ENCODE data around the gene MYL3.

MYL3 gene

DNA sequence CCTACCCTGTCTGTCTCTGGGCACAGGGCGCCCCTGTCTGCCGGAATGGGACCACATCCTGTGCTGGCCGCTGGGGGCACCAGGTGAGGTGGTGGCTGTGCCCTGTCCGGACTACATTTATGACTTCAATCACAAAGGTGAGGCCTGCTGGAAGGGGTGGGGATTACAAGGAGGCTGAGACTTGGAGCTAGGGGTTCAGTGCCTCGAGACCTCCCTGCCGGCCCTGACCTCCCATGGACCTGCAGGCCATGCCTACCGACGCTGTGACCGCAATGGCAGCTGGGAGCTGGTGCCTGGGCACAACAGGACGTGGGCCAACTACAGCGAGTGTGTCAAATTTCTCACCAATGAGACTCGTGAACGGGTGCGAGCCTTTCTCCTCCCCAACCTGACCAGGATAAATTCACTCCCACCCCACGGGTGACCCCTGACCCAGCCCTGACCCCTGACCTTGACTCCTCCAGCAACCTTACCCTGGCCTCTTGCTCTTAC is 34.6 kb upstream of the MYL3 start:
- TF ChIP-seq EGR1 (IDR thresholded peaks at IDR 0.05): no peak
- TF ChIP-seq CEBPB (IDR thresholded peaks at IDR 0.05): no peak
- TF ChIP-seq EP300 (IDR thresholded peaks at IDR 0.05; ENCODE audit: borderline replicate concordance): no peak
- no peak for TF ChIP-seq TEAD4 (IDR thresholded peaks at IDR 0.05)
- TF ChIP-seq CREB1 (IDR thresholded peaks at IDR 0.05; ENCODE audit: low read depth): no peak
- TF ChIP-seq, protein P1, sequence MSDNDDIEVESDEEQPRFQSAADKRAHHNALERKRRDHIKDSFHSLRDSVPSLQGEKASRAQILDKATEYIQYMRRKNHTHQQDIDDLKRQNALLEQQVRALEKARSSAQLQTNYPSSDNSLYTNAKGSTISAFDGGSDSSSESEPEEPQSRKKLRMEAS (IDR thresholded peaks at IDR 0.05): no peak
- no peak for TF ChIP-seq NFIC (IDR thresholded peaks at IDR 0.05)
- TF ChIP-seq TCF12 (IDR thresholded peaks at IDR 0.05; ENCODE audit: low read depth): no peak
- TF ChIP-seq, protein P2, sequence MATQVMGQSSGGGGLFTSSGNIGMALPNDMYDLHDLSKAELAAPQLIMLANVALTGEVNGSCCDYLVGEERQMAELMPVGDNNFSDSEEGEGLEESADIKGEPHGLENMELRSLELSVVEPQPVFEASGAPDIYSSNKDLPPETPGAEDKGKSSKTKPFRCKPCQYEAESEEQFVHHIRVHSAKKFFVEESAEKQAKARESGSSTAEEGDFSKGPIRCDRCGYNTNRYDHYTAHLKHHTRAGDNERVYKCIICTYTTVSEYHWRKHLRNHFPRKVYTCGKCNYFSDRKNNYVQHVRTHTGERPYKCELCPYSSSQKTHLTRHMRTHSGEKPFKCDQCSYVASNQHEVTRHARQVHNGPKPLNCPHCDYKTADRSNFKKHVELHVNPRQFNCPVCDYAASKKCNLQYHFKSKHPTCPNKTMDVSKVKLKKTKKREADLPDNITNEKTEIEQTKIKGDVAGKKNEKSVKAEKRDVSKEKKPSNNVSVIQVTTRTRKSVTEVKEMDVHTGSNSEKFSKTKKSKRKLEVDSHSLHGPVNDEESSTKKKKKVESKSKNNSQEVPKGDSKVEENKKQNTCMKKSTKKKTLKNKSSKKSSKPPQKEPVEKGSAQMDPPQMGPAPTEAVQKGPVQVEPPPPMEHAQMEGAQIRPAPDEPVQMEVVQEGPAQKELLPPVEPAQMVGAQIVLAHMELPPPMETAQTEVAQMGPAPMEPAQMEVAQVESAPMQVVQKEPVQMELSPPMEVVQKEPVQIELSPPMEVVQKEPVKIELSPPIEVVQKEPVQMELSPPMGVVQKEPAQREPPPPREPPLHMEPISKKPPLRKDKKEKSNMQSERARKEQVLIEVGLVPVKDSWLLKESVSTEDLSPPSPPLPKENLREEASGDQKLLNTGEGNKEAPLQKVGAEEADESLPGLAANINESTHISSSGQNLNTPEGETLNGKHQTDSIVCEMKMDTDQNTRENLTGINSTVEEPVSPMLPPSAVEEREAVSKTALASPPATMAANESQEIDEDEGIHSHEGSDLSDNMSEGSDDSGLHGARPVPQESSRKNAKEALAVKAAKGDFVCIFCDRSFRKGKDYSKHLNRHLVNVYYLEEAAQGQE (IDR thresholded peaks at IDR 0.05; ENCODE audit: low read depth): no peak
- no peak for TF ChIP-seq ZBTB7A (IDR thresholded peaks at IDR 0.05; ENCODE audit: low read depth)
- no peak for TF ChIP-seq RAD21 (IDR thresholded peaks at IDR 0.05; ENCODE audit: low read depth)
- TF ChIP-seq YY1 (IDR thresholded peaks at IDR 0.05; ENCODE audit: low read depth): no peak
- no peak for TF ChIP-seq FOXM1 (IDR thresholded peaks at IDR 0.05; ENCODE audit: borderline replicate concordance, low read depth)
- TF ChIP-seq, protein P3, sequence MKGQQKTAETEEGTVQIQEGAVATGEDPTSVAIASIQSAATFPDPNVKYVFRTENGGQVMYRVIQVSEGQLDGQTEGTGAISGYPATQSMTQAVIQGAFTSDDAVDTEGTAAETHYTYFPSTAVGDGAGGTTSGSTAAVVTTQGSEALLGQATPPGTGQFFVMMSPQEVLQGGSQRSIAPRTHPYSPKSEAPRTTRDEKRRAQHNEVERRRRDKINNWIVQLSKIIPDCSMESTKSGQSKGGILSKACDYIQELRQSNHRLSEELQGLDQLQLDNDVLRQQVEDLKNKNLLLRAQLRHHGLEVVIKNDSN (IDR thresholded peaks at IDR 0.05): no peak
- no peak for TF ChIP-seq TAF1 (IDR thresholded peaks at IDR 0.05; ENCODE audit: low read depth)

DNA sequence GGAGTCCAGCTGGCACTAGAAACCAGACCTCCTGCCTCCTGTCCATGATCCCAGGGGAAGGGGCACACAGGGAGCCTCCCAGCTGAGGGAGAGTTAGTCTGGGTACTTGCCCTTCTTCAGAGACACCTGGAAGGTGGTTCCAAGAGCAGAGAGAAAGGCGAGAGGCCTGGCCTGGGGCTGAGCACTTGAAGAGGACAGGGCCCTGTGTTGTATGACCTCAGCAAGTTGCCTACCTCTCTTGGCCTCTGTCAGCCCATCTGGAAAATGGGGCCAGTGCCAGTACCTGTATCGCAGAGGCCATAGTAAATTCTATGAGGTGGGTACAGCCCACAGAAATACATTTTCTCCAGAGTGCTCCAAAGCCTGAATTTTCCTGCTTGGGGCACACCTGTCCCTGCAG is 33.8 kb upstream of the MYL3 start:
- TF ChIP-seq EGR1 (IDR thresholded peaks at IDR 0.05) (no peak), ZBTB7A (IDR thresholded peaks at IDR 0.05; ENCODE audit: low read depth) (no peak), TEAD4 (IDR thresholded peaks at IDR 0.05) (no peak), FOXM1 (IDR thresholded peaks at IDR 0.05; ENCODE audit: borderline replicate concordance, low read depth) (no peak), CREB1 (IDR thresholded peaks at IDR 0.05; ENCODE audit: low read depth) (no peak), TAF1 (IDR thresholded peaks at IDR 0.05; ENCODE audit: low read depth) (no peak), EP300 (IDR thresholded peaks at IDR 0.05; ENCODE audit: borderline replicate concordance) (no peak), TCF12 (IDR thresholded peaks at IDR 0.05; ENCODE audit: low read depth) (no peak), YY1 (IDR thresholded peaks at IDR 0.05; ENCODE audit: low read depth) (no peak), RAD21 (IDR thresholded peaks at IDR 0.05; ENCODE audit: low read depth) (no peak), NFIC (IDR thresholded peaks at IDR 0.05) (no peak), CEBPB (IDR thresholded peaks at IDR 0.05) (no peak)
- TF ChIP-seq, protein P1 (IDR thresholded peaks at IDR 0.05): no peak
- TF ChIP-seq, protein P2 (IDR thresholded peaks at IDR 0.05; ENCODE audit: low read depth): no peak
- TF ChIP-seq, protein P3 (IDR thresholded peaks at IDR 0.05): no peak

DNA sequence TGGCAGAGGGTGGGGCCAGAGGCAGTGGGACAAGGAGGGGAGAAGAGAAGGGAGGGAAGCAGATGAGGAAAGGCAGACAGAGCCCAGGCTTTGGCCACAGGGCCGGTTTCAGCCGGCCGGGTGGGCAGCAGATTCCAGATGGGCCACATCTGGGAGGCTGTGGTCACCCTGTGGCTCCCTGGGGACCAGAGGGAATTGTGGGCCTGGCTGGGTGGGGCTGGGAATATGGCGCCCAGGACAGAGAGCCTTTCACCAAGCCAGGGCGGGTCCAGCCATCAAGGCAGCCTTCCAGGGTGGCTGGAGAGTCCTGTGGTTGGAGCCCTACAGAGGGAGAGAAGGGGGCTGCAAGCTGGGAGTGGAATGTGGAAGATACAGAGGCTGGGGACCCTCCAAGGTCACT is 33.1 kb upstream of the MYL3 start:
- TF ChIP-seq FOXM1 (IDR thresholded peaks at IDR 0.05; ENCODE audit: borderline replicate concordance, low read depth): no peak
- TF ChIP-seq NFIC (IDR thresholded peaks at IDR 0.05): no peak
- TF ChIP-seq, protein P2 (IDR thresholded peaks at IDR 0.05; ENCODE audit: low read depth): no peak
- TF ChIP-seq ZBTB7A (IDR thresholded peaks at IDR 0.05; ENCODE audit: low read depth): no peak
- no peak for TF ChIP-seq CEBPB (IDR thresholded peaks at IDR 0.05)
- TF ChIP-seq TCF12 (IDR thresholded peaks at IDR 0.05; ENCODE audit: low read depth): no peak

DNA sequence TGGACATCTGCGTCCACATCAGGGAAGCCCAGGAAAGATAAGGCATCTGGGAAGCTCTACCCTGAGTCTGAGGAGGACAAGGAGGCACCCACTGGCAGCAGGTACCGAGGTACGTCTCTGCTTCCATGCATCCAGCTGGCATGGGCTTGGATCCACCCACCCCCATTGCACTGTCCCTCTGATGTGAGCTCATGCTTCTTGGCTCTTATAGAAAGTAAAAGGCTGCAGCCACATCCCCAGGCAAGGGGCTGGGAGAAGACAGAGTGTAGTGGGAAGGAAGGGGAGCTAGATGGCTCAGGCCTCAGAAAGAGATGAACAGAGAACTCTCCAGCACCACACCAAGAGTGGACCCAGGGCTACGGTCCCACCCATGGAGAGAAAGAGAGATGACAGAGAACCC is 32.5 kb upstream of the MYL3 start:
- TF ChIP-seq TCF12 (IDR thresholded peaks at IDR 0.05; ENCODE audit: low read depth): no peak
- TF ChIP-seq, protein P2 (IDR thresholded peaks at IDR 0.05; ENCODE audit: low read depth): no peak
- TF ChIP-seq RAD21 (IDR thresholded peaks at IDR 0.05; ENCODE audit: low read depth): no peak
- TF ChIP-seq CEBPB (IDR thresholded peaks at IDR 0.05): no peak
- TF ChIP-seq, protein P1 (IDR thresholded peaks at IDR 0.05): no peak
- TF ChIP-seq TEAD4 (IDR thresholded peaks at IDR 0.05): no peak
- TF ChIP-seq, protein P3 (IDR thresholded peaks at IDR 0.05): no peak
- TF ChIP-seq NFIC (IDR thresholded peaks at IDR 0.05): no peak
- TF ChIP-seq YY1 (IDR thresholded peaks at IDR 0.05; ENCODE audit: low read depth): no peak
- no peak for TF ChIP-seq EP300 (IDR thresholded peaks at IDR 0.05; ENCODE audit: borderline replicate concordance)
- TF ChIP-seq ZBTB7A (IDR thresholded peaks at IDR 0.05; ENCODE audit: low read depth): no peak
- TF ChIP-seq CREB1 (IDR thresholded peaks at IDR 0.05; ENCODE audit: low read depth): no peak
- no peak for TF ChIP-seq EGR1 (IDR thresholded peaks at IDR 0.05)
- no peak for TF ChIP-seq FOXM1 (IDR thresholded peaks at IDR 0.05; ENCODE audit: borderline replicate concordance, low read depth)
- no peak for TF ChIP-seq TAF1 (IDR thresholded peaks at IDR 0.05; ENCODE audit: low read depth)
